Measurements from ENCODE around the gene MRC2. TPM values are rescaled to one million over a fixed set of nuclear protein-coding genes. Genes with fewer than 3 reads are reported as not detected.

Gene MRC2
- total RNA-seq, 1 donor, result 336 TPM

DNA sequence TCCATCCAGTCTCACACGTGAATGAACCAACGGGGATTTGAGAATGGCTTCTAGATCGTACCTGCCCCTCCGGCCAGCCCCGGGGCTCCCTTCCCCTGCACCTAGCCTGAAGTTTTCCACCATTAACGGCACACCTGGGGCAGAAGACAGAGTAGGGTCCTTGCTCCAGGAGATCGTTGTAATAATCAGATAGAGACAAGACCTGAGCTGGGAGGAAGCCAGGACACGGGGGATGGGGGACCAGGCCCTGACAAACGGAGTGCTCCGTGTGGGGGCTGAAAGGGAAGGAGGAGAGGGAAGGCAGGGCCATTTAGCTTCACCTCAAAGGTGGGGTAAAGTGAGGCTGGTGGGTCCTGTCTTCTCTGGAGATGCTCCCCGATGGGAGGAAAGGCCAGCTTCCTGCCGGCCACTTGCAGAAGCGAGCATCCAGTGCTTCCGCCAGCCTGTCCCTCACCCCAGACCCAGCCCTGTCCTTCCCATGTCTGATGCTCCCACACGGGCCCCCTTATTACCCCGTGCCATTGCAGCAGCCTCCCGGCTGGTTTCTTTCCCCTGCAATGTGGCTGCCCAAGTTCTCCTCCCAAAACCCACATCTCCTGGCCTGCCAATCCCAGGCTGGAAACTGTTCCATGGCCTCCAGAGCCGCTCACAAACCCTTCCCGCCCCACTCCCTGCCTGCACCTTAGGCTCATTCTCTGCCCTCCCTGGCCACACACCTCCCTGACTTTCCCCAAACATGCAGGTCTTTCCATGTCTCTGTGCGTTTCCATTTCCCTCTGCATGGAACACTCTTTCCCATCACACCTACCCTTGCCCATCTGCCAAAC is 79.3 kb downstream of the MRC2 start:
- DNase-seq (ENCODE audit: low read depth), result no peak
- TF ChIP-seq, protein P1, sequence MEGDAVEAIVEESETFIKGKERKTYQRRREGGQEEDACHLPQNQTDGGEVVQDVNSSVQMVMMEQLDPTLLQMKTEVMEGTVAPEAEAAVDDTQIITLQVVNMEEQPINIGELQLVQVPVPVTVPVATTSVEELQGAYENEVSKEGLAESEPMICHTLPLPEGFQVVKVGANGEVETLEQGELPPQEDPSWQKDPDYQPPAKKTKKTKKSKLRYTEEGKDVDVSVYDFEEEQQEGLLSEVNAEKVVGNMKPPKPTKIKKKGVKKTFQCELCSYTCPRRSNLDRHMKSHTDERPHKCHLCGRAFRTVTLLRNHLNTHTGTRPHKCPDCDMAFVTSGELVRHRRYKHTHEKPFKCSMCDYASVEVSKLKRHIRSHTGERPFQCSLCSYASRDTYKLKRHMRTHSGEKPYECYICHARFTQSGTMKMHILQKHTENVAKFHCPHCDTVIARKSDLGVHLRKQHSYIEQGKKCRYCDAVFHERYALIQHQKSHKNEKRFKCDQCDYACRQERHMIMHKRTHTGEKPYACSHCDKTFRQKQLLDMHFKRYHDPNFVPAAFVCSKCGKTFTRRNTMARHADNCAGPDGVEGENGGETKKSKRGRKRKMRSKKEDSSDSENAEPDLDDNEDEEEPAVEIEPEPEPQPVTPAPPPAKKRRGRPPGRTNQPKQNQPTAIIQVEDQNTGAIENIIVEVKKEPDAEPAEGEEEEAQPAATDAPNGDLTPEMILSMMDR (IDR thresholded peaks at IDR 0.05; ENCODE audit: insufficient read depth, low read depth, low read length), result no peak
- H3K4me3 ChIP-seq (ENCODE audit: low read depth, low read length), result no peak overlapping the region

DNA sequence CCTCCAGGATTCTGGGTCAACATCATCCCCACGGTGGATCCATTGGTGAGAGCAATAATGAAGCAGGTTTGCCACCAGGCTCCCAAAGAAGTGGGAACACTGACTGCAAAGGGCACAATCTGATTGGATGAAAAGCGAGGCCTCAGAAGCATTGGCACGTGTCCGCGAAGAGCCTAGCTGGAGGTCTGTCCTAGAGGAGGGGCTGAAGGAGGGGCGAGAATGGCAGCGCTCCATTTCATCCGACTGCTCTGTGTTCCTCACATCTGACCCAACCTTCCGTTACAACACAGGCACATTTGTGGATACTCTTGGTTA is 79.9 kb downstream of the MRC2 start:
- DNase-seq (ENCODE audit: low read depth), result no peak
- H3K4me3 ChIP-seq (ENCODE audit: low read depth, low read length), result no peak overlapping the region
- TF ChIP-seq, protein P1 (IDR thresholded peaks at IDR 0.05; ENCODE audit: insufficient read depth, low read depth, low read length), result no peak

DNA sequence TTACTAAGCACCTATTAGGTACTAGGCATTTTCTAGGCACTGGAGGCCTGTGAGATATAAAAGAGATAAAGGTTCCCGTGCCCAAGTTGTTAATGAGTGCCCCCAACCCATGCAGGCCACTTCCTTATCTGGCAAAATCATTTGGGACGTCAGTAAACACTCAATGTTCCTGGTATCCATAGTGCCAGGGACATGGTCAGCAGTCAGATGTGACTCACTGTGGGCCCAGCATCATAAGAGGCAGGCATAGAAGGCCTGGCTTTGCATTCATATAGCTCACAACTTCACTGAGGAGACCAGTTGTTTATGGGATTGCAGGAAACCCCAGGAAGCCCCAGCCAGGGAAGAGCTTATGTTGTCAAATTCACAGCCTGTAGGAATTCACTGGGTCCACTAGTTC is 81.1 kb downstream of the MRC2 start:
- TF ChIP-seq, protein P1 (IDR thresholded peaks at IDR 0.05; ENCODE audit: insufficient read depth, low read depth, low read length), result no peak
- DNase-seq (ENCODE audit: low read depth), result no peak
- no peak overlapping the region for H3K4me3 ChIP-seq (ENCODE audit: low read depth, low read length)

DNA sequence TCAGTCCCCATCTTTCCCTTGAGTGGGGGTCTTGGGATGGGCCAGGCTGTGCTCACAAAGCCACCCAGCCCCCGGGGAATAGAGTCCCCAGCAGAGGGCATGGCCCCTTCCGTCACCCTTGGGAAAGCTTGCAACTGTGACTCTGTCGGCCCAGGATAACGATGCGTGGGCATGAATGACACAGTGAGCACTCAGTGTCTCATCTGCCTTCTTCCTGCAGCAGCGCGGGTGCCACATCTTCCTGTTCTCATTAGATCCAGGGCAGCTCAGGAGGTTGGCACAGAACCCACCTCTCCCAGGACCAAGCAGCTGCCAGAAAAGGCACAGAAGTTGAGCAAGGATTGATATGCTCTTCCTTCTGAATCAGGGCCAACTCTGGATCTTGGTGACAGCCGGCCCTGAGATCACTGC is 84.7 kb downstream of the MRC2 start:
- TF ChIP-seq, protein P1 (IDR thresholded peaks at IDR 0.05; ENCODE audit: insufficient read depth, low read depth, low read length), result no peak
- H3K4me3 ChIP-seq (ENCODE audit: low read depth, low read length), result no peak overlapping the region
- no peak for DNase-seq (ENCODE audit: low read depth)

DNA sequence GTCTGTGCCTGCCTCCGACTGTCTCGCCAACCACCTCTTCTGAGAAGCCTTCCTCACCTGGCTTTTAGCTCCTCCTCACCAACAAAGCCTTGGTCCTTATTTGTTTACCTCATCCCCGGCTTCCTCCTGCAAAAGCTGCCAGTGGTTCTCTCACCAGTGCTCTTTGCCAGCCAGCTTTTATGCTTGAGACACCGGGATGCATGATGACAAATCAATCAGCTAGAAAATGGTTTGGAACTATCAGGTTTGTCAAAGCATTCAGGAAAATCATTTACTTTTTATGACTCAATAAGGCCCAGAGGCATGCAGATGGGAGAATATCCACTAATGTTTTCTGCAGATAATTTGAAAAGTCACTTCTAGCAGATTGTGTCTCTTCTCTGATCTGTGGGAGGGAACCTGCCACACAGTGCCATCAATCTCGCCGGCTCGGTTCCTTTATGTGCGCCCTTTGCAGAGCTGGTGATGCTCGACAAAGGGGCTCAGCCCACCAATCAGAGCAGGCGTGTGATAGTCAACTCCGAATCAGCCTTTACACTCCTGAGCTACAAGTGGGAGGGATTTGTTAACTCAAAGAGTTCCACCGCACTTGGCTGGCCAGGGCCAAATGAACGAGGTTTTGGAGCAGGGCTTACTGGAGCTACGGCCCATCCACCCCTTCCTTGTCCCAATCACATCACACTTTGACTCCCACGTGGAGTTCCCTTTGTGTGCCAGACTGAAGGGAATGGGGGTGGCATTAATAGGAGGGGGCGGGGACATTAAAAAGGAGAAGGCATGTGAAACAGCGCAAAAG is 85.8 kb downstream of the MRC2 start:
- no peak for DNase-seq (ENCODE audit: low read depth)
- no peak overlapping the region for H3K4me3 ChIP-seq (ENCODE audit: low read depth, low read length)
- TF ChIP-seq, protein P1 (IDR thresholded peaks at IDR 0.05; ENCODE audit: insufficient read depth, low read depth, low read length), result no peak

DNA sequence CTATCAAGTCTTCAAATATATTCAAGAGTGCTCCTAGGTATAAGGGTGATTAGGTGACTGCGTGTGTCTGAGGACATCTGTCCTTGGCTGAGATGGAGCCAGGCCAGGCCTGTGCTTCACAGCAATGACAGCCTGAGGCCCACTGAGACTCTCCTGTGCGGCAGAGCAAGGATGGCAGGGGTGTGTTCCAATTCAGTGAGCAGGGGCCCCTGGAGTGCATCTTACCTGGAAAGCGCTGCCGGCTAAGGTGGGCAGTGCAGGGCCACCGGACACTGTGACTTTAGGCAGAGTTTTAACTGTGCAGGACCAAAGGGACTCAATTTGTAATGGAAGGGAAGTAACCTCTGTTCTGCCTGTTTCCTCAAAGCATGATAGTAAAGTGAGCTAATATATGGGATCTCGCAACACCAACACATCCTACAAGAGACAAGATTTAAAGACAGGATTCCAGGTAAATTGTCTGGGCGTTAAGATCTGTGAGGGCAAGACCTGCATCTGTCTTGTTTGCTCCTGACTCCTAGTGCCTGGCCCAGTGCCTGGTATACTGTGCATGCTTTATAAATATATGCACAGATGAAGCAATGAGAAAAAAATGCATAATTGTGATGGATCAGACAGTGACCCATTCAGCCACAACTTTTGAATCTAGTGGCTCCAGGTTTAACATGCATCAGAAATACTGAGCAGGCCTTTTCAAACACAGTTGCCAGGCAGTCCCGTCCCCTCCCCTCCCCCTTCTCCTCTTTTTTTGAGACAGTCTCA is 86.7 kb downstream of the MRC2 start:
- no peak for DNase-seq (ENCODE audit: low read depth)
- TF ChIP-seq, protein P1 (IDR thresholded peaks at IDR 0.05; ENCODE audit: insufficient read depth, low read depth, low read length), result no peak
- no peak overlapping the region for H3K4me3 ChIP-seq (ENCODE audit: low read depth, low read length)
